Glutamatergic neuron (in vitro differentiated cells): ENCODE data around the gene DAPK1. TPM values are rescaled to one million over a fixed set of nuclear protein-coding genes. Genes with fewer than 3 reads are reported as not detected.

Experiments
- DNase-seq: peaks from one replicate; pipeline ENCODE4 v3.0.0; 2022
- H3K27ac Mint-ChIP-seq: one replicate; pipeline ENCODE4 v1.8.0; 2020; ENCODE audit warnings: mild to moderate bottlenecking, mixed read lengths, inconsistent platforms; ENCODE audit not compliant: unreplicated experiment
- H3K27me3 Mint-ChIP-seq: one replicate; pipeline ENCODE4 v1.8.0; 2020; ENCODE audit warnings: mild to moderate bottlenecking, moderate library complexity, mixed read lengths, inconsistent platforms; ENCODE audit not compliant: unreplicated experiment
- H3K36me3 Mint-ChIP-seq: one replicate; pipeline ENCODE4 v1.8.0; 2020; ENCODE audit warnings: mild to moderate bottlenecking, mixed read lengths, inconsistent platforms; ENCODE audit not compliant: unreplicated experiment
- H3K4me1 Mint-ChIP-seq: one replicate; pipeline ENCODE4 v1.8.0; 2020; ENCODE audit warnings: mild to moderate bottlenecking, low read depth, mixed read lengths, inconsistent platforms; ENCODE audit not compliant: unreplicated experiment
- H3K4me3 Mint-ChIP-seq: one replicate; pipeline ENCODE4 v1.8.0; 2020; ENCODE audit warnings: mild to moderate bottlenecking, mixed read lengths, inconsistent platforms; ENCODE audit not compliant: unreplicated experiment
- H3K9me3 Mint-ChIP-seq: one replicate; pipeline ENCODE4 v1.8.0; 2020; ENCODE audit warnings: mild to moderate bottlenecking, moderate library complexity, mixed read lengths, inconsistent platforms; ENCODE audit not compliant: unreplicated experiment
- CTCF ChIP-seq: fragments of 200-600 bp; sonication (generic); IDR thresholded peaks from one replicate; pipeline ENCODE4 v1.5.0; 2021; ENCODE audit not compliant: partially characterized antibody, unreplicated experiment
- total RNA-seq: library from RNA; stranded (reverse); fragmentation: NEBNext Ultra II Directional; extraction: Animal tissue kit (Norgen Biotek cat#: 25700); gene quantifications from one replicate; pipeline ENCODE4 v1.2.1, GENCODE V29; 2021; ENCODE audit not compliant: unreplicated experiment

DAPK1 gene
- total RNA-seq, 1 donor from 2014 or later: 384 TPM

DNA sequence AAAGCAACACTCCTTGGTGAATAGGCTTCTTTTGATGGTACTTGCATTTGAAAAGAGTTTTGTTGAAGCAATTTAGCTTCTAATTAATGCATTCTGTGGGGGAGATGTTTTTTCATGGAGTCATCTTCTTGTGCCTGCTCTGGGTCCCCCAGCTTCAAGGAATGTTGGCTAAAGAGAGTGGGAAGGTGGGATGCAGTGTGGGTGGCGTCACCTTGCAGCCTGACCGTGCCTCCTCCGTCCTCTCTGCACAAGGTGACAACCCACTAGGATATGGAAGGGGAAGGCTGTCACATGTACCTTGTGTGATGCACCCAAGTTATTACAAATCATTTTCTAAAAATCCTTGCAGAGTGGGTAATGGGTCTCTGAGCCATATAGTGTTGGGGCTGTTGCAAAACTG is 70.7 kb downstream of the DAPK1 start:
- peaks cover 71% of the 10 kb centered on the region for H3K4me1 Mint-ChIP-seq
- peak overlapping the region; percentile 77 for H3K27ac Mint-ChIP-seq
- no peak for DNase-seq
- no peaks in the 10 kb centered on the region for H3K36me3 Mint-ChIP-seq
- H3K27me3 Mint-ChIP-seq: peaks cover 4% of the 10 kb centered on the region
- peaks cover 10% of the 10 kb centered on the region for H3K9me3 Mint-ChIP-seq
- peak overlapping the region; percentile 67 for H3K4me3 Mint-ChIP-seq
- no peak for TF ChIP-seq CTCF

DNA sequence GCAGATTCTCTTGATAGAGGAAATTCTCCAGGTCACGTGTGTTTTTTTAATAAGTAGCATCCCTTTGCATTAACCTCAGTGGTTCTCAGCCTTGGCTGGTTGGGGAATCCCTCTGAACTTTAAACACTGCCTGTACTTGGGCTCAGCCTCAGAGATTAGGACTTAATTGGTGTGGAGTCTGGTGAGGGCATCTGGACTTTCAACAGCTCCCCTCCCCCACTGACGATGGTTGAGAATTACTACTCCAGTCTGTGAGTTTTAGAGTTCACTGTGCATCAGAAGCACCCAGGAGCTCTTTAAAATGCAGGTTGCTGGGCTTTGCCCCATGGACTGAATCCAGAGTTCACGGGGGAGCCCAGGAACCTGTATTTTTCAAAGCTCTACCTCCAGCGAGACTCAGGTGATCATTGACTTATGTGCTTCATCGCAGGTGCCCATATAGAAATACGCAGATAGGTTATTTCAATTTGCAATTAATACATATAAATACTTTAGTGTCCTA is 71.4 kb downstream of the DAPK1 start:
- no peak for TF ChIP-seq CTCF
- no peak for DNase-seq
- Mint-ChIP-seq H3K4me1 (peaks cover 65% of the 10 kb centered on the region), H3K27me3 (peaks cover 4% of the 10 kb centered on the region), H3K27ac (peak overlapping the region; percentile 77), H3K9me3 (peaks cover 9% of the 10 kb centered on the region), H3K36me3 (no peaks in the 10 kb centered on the region), H3K4me3 (no peak overlapping the region)

DNA sequence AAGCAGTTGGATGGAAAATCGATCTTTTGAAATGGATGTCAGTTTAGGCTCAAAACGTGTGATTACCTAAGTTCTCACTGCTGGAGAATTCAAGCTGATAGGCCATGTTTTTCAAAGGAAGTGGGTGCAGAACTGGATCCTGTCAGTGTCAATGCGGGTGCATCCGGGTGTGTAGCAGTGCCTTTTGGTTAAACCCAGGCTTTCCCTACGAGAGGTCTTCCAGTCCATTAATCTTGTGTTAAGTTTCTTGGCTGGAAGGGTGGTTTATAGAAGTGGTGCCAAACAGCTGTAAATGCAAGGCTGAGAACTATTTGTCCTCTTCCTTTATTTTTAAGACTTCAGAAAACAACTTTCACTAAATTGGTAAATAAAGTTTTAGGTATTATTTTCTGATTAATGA is 71.9 kb downstream of the DAPK1 start:
- Mint-ChIP-seq H3K9me3 (peaks cover 9% of the 10 kb centered on the region), H3K36me3 (no peaks in the 10 kb centered on the region), H3K4me1 (peaks cover 62% of the 10 kb centered on the region), H3K27ac (peak overlapping the region; percentile 57), H3K4me3 (no peak overlapping the region), H3K27me3 (peaks cover 4% of the 10 kb centered on the region)
- DNase-seq: no peak
- no peak for TF ChIP-seq CTCF

GRCh38 chr9:87570000-87570908 is 72.6 kb downstream of the DAPK1 start:
- Mint-ChIP-seq H3K27me3 (peaks cover 4% of the 10 kb centered on the region), H3K9me3 (peaks cover 9% of the 10 kb centered on the region), H3K4me1 (peaks cover 58% of the 10 kb centered on the region), H3K36me3 (no peaks in the 10 kb centered on the region), H3K27ac (peak overlapping the region; percentile 65), H3K4me3 (peak overlapping the region; percentile 30)
- no peak for DNase-seq
- TF ChIP-seq CTCF: no peak

GRCh38 chr9:87572719-87573118 is 75.1 kb downstream of the DAPK1 start:
- peaks cover 2% of the 10 kb centered on the region for H3K27me3 Mint-ChIP-seq
- TF ChIP-seq CTCF: no peak
- no peak overlapping the region for H3K4me3 Mint-ChIP-seq
- peaks cover 8% of the 10 kb centered on the region for H3K9me3 Mint-ChIP-seq
- DNase-seq: no peak
- no peaks in the 10 kb centered on the region for H3K36me3 Mint-ChIP-seq
- no peak overlapping the region for H3K27ac Mint-ChIP-seq
- H3K4me1 Mint-ChIP-seq: peaks cover 61% of the 10 kb centered on the region
